Endodermal cell (in vitro differentiated cells): Measurements from ENCODE around the gene FER1L5. TPM values are rescaled to one million over a fixed set of nuclear protein-coding genes. Genes with fewer than 3 reads are reported as not detected.

ENCODE experiments used
- DNase-seq: peaks from one replicate; pipeline ENCODE4 v3.0.0-alpha.2; 2017
- H3K27ac ChIP-seq: 2 replicates; pipeline ENCODE4 v1.5.1; 2013; ENCODE audit warnings: mild to moderate bottlenecking, low read depth, low read length, moderate library complexity
- H3K27me3 ChIP-seq: 2 replicates; pipeline ENCODE4 v1.6.1; 2013; ENCODE audit warnings: mild to moderate bottlenecking, low read length, moderate library complexity; ENCODE audit not compliant: insufficient read depth, control insufficient read depth, poor library complexity, severe bottlenecking
- H3K36me3 ChIP-seq: 2 replicates; pipeline ENCODE4 v1.7.0; 2013; ENCODE audit warnings: mild to moderate bottlenecking, low read length, moderate library complexity; ENCODE audit not compliant: control insufficient read depth, insufficient read depth
- H3K4me1 ChIP-seq: one replicate; pipeline ENCODE4 v1.7.0; 2013; ENCODE audit warnings: low read length; ENCODE audit not compliant: control insufficient read depth, insufficient read depth
- H3K4me3 ChIP-seq: 2 replicates; pipeline ENCODE4 v1.5.1; 2013; ENCODE audit warnings: mild to moderate bottlenecking, low read length, moderate library complexity
- H3K9ac ChIP-seq: 2 replicates; pipeline ENCODE4 v1.6.1; 2013; ENCODE audit warnings: mild to moderate bottlenecking, low read length, moderate library complexity; ENCODE audit not compliant: poor library complexity, severe bottlenecking; ENCODE audit errors: extremely low read depth
- H3K9me3 ChIP-seq: 2 replicates; pipeline ENCODE4 v1.6.1; 2013; ENCODE audit warnings: mild to moderate bottlenecking, low read length, moderate library complexity; ENCODE audit not compliant: control insufficient read depth
- H3K27ac Mint-ChIP-seq: 2 replicates; pipeline ENCODE4 v1.8.0; 2020; ENCODE audit warnings: mixed read lengths
- H3K27me3 Mint-ChIP-seq: 2 replicates; pipeline ENCODE4 v1.8.0; 2021; ENCODE audit warnings: mild to moderate bottlenecking, mixed read lengths; ENCODE audit not compliant: insufficient read depth
- H3K36me3 Mint-ChIP-seq: 2 replicates; pipeline ENCODE4 v1.8.0; 2020; ENCODE audit warnings: low read depth, mixed read lengths
- H3K4me1 Mint-ChIP-seq: 2 replicates; pipeline ENCODE4 v1.8.0; 2020; ENCODE audit warnings: mixed read lengths
- H3K4me3 Mint-ChIP-seq: 2 replicates; pipeline ENCODE4 v1.8.0; 2020; ENCODE audit warnings: mild to moderate bottlenecking, moderate library complexity, mixed read lengths
- H3K9me3 Mint-ChIP-seq: 2 replicates; pipeline ENCODE4 v1.8.0; 2020; ENCODE audit warnings: mild to moderate bottlenecking, mixed read lengths
- WGBS, 2 experiments: methylation state at CpG; one replicate each; pipeline versions ENCODE4 v1.1.5 to v1.1.7; 2013; ENCODE audit warnings: missing lambda C conversion rate in 2 of 2, mixed read lengths in 1 of 2; ENCODE audit not compliant: insufficient coverage in 1 of 2, insufficient read length in 1 of 2; 5-methylcytosine and 5-hydroxymethylcytosine counted together
- total RNA-seq, 2 donors: library from RNA; stranded (reverse); fragmentation: NEBNext Ultra II Directional in 1 of 2; extraction: Animal tissue kit (Norgen Biotek cat#: 25700) in 1 of 2; gene quantifications; 2 replicates in 1 of 2; 3 replicates in 1 of 2; pipeline ENCODE4 v1.2.1, GENCODE V29; 2021
- TF ChIP-seq, protein P1 (sequence below): fragments of 200-600 bp; sonication (generic); conservative IDR thresholded peaks from 2 replicates; pipeline ENCODE4 v1.5.0; 2021; ENCODE audit warnings: antibody characterized with exemption, mild to moderate bottlenecking

The FER1L5 gene
- total RNA-seq, 2 donors from 2014 or later, result 0.35 to 1.7 TPM

DNA sequence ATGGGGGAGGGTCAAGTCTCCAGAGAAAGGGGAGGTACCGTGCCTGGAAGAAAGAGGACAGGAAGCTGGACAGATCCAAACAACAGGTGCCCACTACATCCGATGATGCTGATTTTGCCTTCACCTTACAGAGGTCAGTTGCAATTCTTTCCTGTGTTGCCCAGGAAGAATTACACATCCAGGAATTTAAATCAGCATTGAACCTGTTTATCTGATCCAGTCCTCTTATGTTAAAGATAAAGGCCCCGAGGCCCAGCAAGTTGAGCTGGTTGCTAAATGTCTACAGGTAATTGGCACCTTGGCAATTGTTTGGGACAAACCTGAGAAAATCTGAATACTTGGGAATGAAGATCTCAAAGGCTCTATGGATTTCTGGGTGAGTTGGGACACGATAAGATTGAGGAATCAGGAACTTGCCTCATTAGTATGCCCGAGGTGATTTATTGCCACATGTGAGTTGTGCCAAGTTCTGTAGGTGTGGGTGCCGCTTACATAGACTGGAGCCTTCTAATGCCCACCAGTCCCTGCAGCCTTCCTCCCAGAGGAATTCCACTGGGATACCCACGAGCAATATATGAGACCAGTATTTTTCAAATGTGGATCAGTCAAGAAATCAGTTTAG lies 111.2 kb downstream of the FER1L5 start:
- Histone ChIP-seq H3K9ac (no peak overlapping the region), H3K9me3 (no peaks in the 10 kb centered on the region), H3K27me3 (no peaks in the 10 kb centered on the region), H3K4me1 (no peaks in the 10 kb centered on the region), H3K36me3 (no peaks in the 10 kb centered on the region), H3K4me3 (no peak overlapping the region), H3K27ac (no peak overlapping the region)
- no peak overlapping the region for H3K27ac Mint-ChIP-seq
- no peaks in the 10 kb centered on the region for H3K36me3 Mint-ChIP-seq
- no peak overlapping the region for H3K4me3 Mint-ChIP-seq
- no peak for DNase-seq
- TF ChIP-seq, protein P1, sequence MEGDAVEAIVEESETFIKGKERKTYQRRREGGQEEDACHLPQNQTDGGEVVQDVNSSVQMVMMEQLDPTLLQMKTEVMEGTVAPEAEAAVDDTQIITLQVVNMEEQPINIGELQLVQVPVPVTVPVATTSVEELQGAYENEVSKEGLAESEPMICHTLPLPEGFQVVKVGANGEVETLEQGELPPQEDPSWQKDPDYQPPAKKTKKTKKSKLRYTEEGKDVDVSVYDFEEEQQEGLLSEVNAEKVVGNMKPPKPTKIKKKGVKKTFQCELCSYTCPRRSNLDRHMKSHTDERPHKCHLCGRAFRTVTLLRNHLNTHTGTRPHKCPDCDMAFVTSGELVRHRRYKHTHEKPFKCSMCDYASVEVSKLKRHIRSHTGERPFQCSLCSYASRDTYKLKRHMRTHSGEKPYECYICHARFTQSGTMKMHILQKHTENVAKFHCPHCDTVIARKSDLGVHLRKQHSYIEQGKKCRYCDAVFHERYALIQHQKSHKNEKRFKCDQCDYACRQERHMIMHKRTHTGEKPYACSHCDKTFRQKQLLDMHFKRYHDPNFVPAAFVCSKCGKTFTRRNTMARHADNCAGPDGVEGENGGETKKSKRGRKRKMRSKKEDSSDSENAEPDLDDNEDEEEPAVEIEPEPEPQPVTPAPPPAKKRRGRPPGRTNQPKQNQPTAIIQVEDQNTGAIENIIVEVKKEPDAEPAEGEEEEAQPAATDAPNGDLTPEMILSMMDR, result no peak
- peaks cover 3% of the 10 kb centered on the region for H3K27me3 Mint-ChIP-seq
- no peaks in the 10 kb centered on the region for H3K9me3 Mint-ChIP-seq
- no peaks in the 10 kb centered on the region for H3K4me1 Mint-ChIP-seq
- WGBS, 2 experiments, result 85% methylated on average over 6 to 7 of the region's 7 CpGs

DNA sequence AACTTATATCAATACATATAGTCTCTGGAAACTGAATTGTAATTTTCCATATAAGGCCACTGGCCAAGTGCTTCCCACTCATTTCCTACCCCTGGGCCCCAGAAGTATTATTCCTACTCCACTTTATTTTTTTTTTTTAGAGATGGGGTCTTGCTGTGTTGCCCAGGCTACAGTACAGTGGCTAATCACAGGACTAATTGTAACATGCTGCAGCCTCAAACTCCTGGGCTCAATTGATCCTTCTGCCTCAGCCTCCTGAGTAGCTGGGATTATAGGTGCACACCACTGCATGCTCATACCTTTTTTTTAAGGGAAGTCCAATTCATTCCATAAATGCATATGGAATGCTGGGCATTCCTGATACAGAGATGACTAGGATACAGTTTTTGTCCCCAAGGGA lies 111.8 kb downstream of the FER1L5 start:
- H3K4me1 ChIP-seq, result no peaks in the 10 kb centered on the region
- H3K27me3 Mint-ChIP-seq, result peaks cover 3% of the 10 kb centered on the region
- no peak for DNase-seq
- no peak overlapping the region for H3K4me3 Mint-ChIP-seq
- no peak overlapping the region for H3K4me3 ChIP-seq
- H3K9ac ChIP-seq, result no peak overlapping the region
- no peaks in the 10 kb centered on the region for H3K9me3 Mint-ChIP-seq
- no peaks in the 10 kb centered on the region for H3K27me3 ChIP-seq
- no peaks in the 10 kb centered on the region for H3K36me3 Mint-ChIP-seq
- H3K4me1 Mint-ChIP-seq, result peaks cover 4% of the 10 kb centered on the region
- H3K36me3 ChIP-seq, result no peaks in the 10 kb centered on the region
- TF ChIP-seq, protein P1, result no peak
- H3K27ac Mint-ChIP-seq, result no peak overlapping the region
- H3K27ac ChIP-seq, result no peak overlapping the region
- H3K9me3 ChIP-seq, result no peaks in the 10 kb centered on the region

Other genes starting within 250 kb of the FER1L5 start
- gene NEURL3, start 137.4 kb upstream of the FER1L5 start, total RNA-seq, result not detected
- 1 to 10 TPM; 1.8 to 3.5 TPM for gene ARID5A, start 106.0 kb upstream of the FER1L5 start, total RNA-seq
- 10 to 100 TPM; 34.8 to 42.3 TPM for gene KANSL3, start 4.5 kb upstream of the FER1L5 start, total RNA-seq
- 10 to 100 TPM; 24.4 to 30.4 TPM for gene LMAN2L, start 97.3 kb downstream of the FER1L5 start, total RNA-seq
- gene CNNM4, start 118.1 kb downstream of the FER1L5 start, total RNA-seq, result 10 to 100 TPM; 22.3 to 27.5 TPM
- gene CNNM3, start 173.5 kb downstream of the FER1L5 start, total RNA-seq, result 10 to 100 TPM; 33.1 to 34.8 TPM
- gene ANKRD23, start 201.3 kb downstream of the FER1L5 start, total RNA-seq, result 1 to 10 TPM; 2.6 to 3.6 TPM
- 10 to 100 TPM; 14.6 to 16.7 TPM for gene ANKRD39, start 215.3 kb downstream of the FER1L5 start, total RNA-seq
- gene SEMA4C, start 227.3 kb downstream of the FER1L5 start, total RNA-seq, result 10 to 100 TPM; 82.5 to 92.1 TPM